ENCODE results near the gene CDYL2. TPM values are rescaled to one million over a fixed set of nuclear protein-coding genes. Genes with fewer than 3 reads are reported as not detected.

Gene CDYL2
- total and polyA plus RNA-seq, 2 donors (not counting 3 experiments of a cell fraction or from before 2014, with no cell fraction given): 7.1 to 71.3 TPM

DNA sequence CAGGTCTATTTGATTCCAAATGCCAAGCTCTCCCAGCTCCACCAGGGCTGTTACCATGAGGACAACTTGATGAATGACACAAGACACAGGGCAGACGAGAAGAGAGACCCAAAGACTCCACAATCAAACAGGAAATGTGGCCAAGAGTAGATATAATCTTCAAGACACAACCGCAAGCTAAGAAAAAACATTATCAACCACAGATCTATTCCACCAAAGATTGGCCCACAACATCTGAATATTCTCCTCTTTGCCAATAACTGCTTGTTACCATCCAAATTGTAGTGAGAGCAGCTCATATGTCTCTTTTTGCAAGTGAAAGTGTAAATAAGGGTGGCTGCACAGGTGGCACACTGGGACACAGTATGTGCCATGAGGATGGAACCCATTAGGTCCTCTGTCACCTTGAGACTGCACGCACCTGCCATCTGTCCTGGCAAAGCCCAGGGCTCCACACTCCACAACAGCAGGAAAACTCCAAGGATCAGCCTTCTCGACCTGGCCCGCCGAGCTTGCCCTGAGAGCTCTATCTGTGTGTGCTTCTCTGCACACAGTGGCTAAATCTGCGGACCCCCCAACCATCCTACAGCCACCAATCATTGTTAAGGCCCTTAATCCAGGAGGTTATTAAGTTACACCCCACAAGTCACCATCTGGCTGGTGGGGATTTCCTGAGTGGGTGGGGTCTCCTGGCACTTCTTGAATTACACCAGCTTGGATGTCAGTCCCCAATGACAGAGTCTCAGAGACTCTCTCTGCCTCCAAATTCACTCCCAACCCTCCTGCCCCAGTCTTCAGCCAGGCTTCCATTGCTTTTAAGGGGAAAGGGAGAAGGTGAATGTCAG lies 213.1 kb downstream of the CDYL2 start:
- DNase-seq (ENCODE audit: low read depth, low spot score) (no peak), FAIRE-seq (no peak)
- H3K36me3 ChIP-seq (ENCODE audit: control insufficient read depth in 2 of 2, extremely low read depth in 1 of 2, insufficient read depth in 2 of 2, low read length in 2 of 2): no peaks in the 10 kb centered on the region

More for the DNA sequence above, 213.1 kb downstream of the CDYL2 start:
- Histone ChIP-seq H3K9me1 (replicated peaks; ENCODE audit: control insufficient read depth, extremely low read depth, insufficient read depth, low read length) (no peaks in the 10 kb centered on the region), H2AFZ (ENCODE audit: low read depth, low read length) (no peak overlapping the region), H3K4me3 (replicated peaks in 1 of 3; ENCODE audit: insufficient read depth in 1 of 3, low read depth in 1 of 3, low read length in 3 of 3) (no peak overlapping the region), H4K20me1 (replicated peaks; ENCODE audit: control insufficient read depth, extremely low read depth, insufficient read depth, low read length) (no peaks in the 10 kb centered on the region), H3K9ac (replicated peaks; ENCODE audit: extremely low read depth, insufficient read depth, low read length) (no peak overlapping the region), H3K9me3 (replicated peaks; ENCODE audit: control insufficient read depth, insufficient read depth, low read length) (no peaks in the 10 kb centered on the region), H3K79me2 (ENCODE audit: control insufficient read depth, insufficient read depth, low read length) (no peaks in the 10 kb centered on the region), H3K27ac (ENCODE audit: insufficient read depth, low read depth, low read length) (no peak overlapping the region), H3K4me2 (ENCODE audit: insufficient read depth, low read length) (no peak overlapping the region), H3K27me3 (ENCODE audit: control insufficient read depth in 2 of 2, insufficient read depth in 2 of 2, low read length in 2 of 2) (no peaks in the 10 kb centered on the region), H3K4me1 (ENCODE audit: control insufficient read depth, extremely low read depth, insufficient read depth, low read length) (no peaks in the 10 kb centered on the region)
- CTCF ChIA-PET: interaction anchor here (1.6 kb wide), 1 partner anchor 24 kb away, joined by 5 read pairs; no protein-coding TSS in a partner anchor
- POLR2A ChIA-PET: no interaction called here
- TF ChIP-seq POLR2A (IDR thresholded peaks at IDR 0.05; ENCODE audit: low read depth, low read length): no peak
- TF ChIP-seq EZH2 (IDR thresholded peaks at IDR 0.05; ENCODE audit: borderline replicate concordance, low read depth, low read length, severe bottlenecking): no peak
- TF ChIP-seq FOS (IDR thresholded peaks at IDR 0.05; ENCODE audit: borderline replicate concordance, insufficient read depth, low read length): no peak
- TF ChIP-seq, protein P1, sequence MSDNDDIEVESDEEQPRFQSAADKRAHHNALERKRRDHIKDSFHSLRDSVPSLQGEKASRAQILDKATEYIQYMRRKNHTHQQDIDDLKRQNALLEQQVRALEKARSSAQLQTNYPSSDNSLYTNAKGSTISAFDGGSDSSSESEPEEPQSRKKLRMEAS (IDR thresholded peaks at IDR 0.05; ENCODE audit: insufficient read depth, insufficient read length): no peak
- TF ChIP-seq, protein P2, sequence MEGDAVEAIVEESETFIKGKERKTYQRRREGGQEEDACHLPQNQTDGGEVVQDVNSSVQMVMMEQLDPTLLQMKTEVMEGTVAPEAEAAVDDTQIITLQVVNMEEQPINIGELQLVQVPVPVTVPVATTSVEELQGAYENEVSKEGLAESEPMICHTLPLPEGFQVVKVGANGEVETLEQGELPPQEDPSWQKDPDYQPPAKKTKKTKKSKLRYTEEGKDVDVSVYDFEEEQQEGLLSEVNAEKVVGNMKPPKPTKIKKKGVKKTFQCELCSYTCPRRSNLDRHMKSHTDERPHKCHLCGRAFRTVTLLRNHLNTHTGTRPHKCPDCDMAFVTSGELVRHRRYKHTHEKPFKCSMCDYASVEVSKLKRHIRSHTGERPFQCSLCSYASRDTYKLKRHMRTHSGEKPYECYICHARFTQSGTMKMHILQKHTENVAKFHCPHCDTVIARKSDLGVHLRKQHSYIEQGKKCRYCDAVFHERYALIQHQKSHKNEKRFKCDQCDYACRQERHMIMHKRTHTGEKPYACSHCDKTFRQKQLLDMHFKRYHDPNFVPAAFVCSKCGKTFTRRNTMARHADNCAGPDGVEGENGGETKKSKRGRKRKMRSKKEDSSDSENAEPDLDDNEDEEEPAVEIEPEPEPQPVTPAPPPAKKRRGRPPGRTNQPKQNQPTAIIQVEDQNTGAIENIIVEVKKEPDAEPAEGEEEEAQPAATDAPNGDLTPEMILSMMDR (IDR thresholded peaks at IDR 0.05; ENCODE audit: extremely low read depth in 1 of 2, insufficient read depth in 1 of 2, low read depth in 1 of 2, low read length in 2 of 2): no peak
- TF ChIP-seq GATA2 (IDR thresholded peaks at IDR 0.05; ENCODE audit: insufficient read depth, insufficient read length, low read depth, low read length): no peak
- TF ChIP-seq POLR2AphosphoS5 (IDR thresholded peaks at IDR 0.05; ENCODE audit: insufficient read depth, low read depth, low read length): no peak
- TF ChIP-seq JUN (IDR thresholded peaks at IDR 0.05; ENCODE audit: borderline replicate concordance, insufficient read depth, insufficient read length, low read depth): no peak
- TF ChIP-seq MYC (IDR thresholded peaks at IDR 0.05; ENCODE audit: low read depth, low read length): no peak
- dilution Hi-C loops (cut with MboI; ENCODE audit: extremely low pct_ligation_motif_present, low sequenced_read_pairs): no loop called here
- BruUV-seq (replicated peaks): no TSS peak
- intact Hi-C loops (cut with micrococcal nuclease): no loop called here
